GM19238 (cell line): Measurements from ENCODE around the gene SMS.

Experiments used
- DNase-seq: peaks from one replicate; pipeline ENCODE4 v3.0.0; 2011; ENCODE audit warnings: low spot score; ENCODE audit not compliant: insufficient read length

Gene SMS

GRCh38 chrX:21975812-21976211 is 35.3 kb downstream of the SMS start:
- no peak for DNase-seq

- DNase-seq = no peak
Observed at GRCh38 chrX:21978346-21978745, 37.8 kb downstream of the SMS start.

GRCh38 chrX:21982311-21982710 is 41.8 kb downstream of the SMS start:
- no peak for DNase-seq

GRCh38 chrX:21985332-21985777 is 44.8 kb downstream of the SMS start:
- DNase-seq = peak; percentile 52

- no peak for DNase-seq
Observed at GRCh38 chrX:21986596-21986995, 46.1 kb downstream of the SMS start.

GRCh38 chrX:21989384-21989783 is 48.9 kb downstream of the SMS start:
- DNase-seq = no peak

- DNase-seq = no peak
Observed at GRCh38 chrX:21990832-21991231, 50.3 kb downstream of the SMS start.

GRCh38 chrX:21991504-21991903 is 51.0 kb downstream of the SMS start:
- no peak for DNase-seq

GRCh38 chrX:21993265-21993664 is 52.8 kb downstream of the SMS start:
- no peak for DNase-seq

- no peak for DNase-seq
Observed at GRCh38 chrX:21996872-21997455, 56.5 kb downstream of the SMS start.

GRCh38 chrX:21998037-21998436 is 57.5 kb downstream of the SMS start:
- DNase-seq = no peak

- DNase-seq = no peak
Observed at GRCh38 chrX:22004866-22005265, 64.4 kb downstream of the SMS start.

GRCh38 chrX:22012051-22012450 is 71.5 kb downstream of the SMS start:
- DNase-seq = no peak

- DNase-seq = no peak
Observed at GRCh38 chrX:22012931-22013330, 72.4 kb downstream of the SMS start.

GRCh38 chrX:22015139-22015750 is 74.7 kb downstream of the SMS start:
- no peak for DNase-seq

- no peak for DNase-seq
Observed at GRCh38 chrX:22021751-22022324, 81.3 kb downstream of the SMS start.

- no peak for DNase-seq
Observed at GRCh38 chrX:22024577-22024976, 84.1 kb downstream of the SMS start.

- no peak for DNase-seq
Observed at GRCh38 chrX:22025751-22026150, 85.2 kb downstream of the SMS start.

GRCh38 chrX:22026731-22027130 is 86.2 kb downstream of the SMS start:
- DNase-seq = no peak

GRCh38 chrX:22032084-22032483 is 91.6 kb downstream of the SMS start, which contains the start of gene PHEX:
Gene PHEX (plus strand): TSS chrX:22032325. CDS start chrX:22033006, 681 bp downstream.
- no peak for DNase-seq

GRCh38 chrX:22032506-22032905 is 92.0 kb downstream of the SMS start:
- DNase-seq = no peak

GRCh38 chrX:22033818-22034217 is 93.3 kb downstream of the SMS start:
- DNase-seq = no peak

- no peak for DNase-seq
Observed at GRCh38 chrX:22035236-22035635, 94.7 kb downstream of the SMS start.
